ENCODE results near the gene INAFM1. TPM values are rescaled to one million over a fixed set of nuclear protein-coding genes. Genes with fewer than 3 reads are reported as not detected.

INAFM1 gene
- polyA plus RNA-seq, 1 of the 3 experiments (the other 2 are of a cell fraction), result 5.5 TPM

GRCh38 chr19:47306303-47306702, 31.6 kb downstream of the INAFM1 start:
- ChIA-PET POLR2A (no interaction called here), CTCF (interaction anchor here (0.6 to 2.5 kb wide), 9 partner anchors 10 to 225 kb away, joined by 3 to 19 read pairs (median 4); partner anchors contain the start of gene DHX34)
- TF ChIP-seq, protein P1, sequence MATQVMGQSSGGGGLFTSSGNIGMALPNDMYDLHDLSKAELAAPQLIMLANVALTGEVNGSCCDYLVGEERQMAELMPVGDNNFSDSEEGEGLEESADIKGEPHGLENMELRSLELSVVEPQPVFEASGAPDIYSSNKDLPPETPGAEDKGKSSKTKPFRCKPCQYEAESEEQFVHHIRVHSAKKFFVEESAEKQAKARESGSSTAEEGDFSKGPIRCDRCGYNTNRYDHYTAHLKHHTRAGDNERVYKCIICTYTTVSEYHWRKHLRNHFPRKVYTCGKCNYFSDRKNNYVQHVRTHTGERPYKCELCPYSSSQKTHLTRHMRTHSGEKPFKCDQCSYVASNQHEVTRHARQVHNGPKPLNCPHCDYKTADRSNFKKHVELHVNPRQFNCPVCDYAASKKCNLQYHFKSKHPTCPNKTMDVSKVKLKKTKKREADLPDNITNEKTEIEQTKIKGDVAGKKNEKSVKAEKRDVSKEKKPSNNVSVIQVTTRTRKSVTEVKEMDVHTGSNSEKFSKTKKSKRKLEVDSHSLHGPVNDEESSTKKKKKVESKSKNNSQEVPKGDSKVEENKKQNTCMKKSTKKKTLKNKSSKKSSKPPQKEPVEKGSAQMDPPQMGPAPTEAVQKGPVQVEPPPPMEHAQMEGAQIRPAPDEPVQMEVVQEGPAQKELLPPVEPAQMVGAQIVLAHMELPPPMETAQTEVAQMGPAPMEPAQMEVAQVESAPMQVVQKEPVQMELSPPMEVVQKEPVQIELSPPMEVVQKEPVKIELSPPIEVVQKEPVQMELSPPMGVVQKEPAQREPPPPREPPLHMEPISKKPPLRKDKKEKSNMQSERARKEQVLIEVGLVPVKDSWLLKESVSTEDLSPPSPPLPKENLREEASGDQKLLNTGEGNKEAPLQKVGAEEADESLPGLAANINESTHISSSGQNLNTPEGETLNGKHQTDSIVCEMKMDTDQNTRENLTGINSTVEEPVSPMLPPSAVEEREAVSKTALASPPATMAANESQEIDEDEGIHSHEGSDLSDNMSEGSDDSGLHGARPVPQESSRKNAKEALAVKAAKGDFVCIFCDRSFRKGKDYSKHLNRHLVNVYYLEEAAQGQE (IDR thresholded peaks at IDR 0.05; ENCODE audit: low read depth, low read length), result no peak
- no peak for TF ChIP-seq FOXJ3 (CRISPR knock-in tag; IDR thresholded peaks at IDR 0.05)
- no peak for TF ChIP-seq ZBTB33 (IDR thresholded peaks at IDR 0.05; ENCODE audit: borderline replicate concordance, low read depth)
- TF ChIP-seq SIN3A (IDR thresholded peaks at IDR 0.05; ENCODE audit: borderline replicate concordance, low read depth, low read length), result no peak
- TF ChIP-seq USF1 (IDR thresholded peaks at IDR 0.05; ENCODE audit: borderline replicate concordance, low read depth), result no peak
- no peak for TF ChIP-seq CTCF (IDR thresholded peaks at IDR 0.05)
- no peak for TF ChIP-seq JUND (IDR thresholded peaks at IDR 0.05)
- no peak for TF ChIP-seq RCOR1 (IDR thresholded peaks at IDR 0.05; ENCODE audit: low read length)
- no peak for TF ChIP-seq POLR2AphosphoS5 (IDR thresholded peaks at IDR 0.05; ENCODE audit: low read depth, low read length)
- TF ChIP-seq MEF2A (IDR thresholded peaks at IDR 0.05; ENCODE audit: borderline replicate concordance, low read depth), result no peak
- Histone ChIP-seq H3K9me2 (no peaks in the 10 kb centered on the region), H2AFZ (ENCODE audit: low read depth) (no peak overlapping the region), H3K79me2 (ENCODE audit: insufficient read depth) (no peaks in the 10 kb centered on the region), H3K27me3 (ENCODE audit: insufficient read depth) (peaks cover 22% of the 10 kb centered on the region), H3K9me3 (no peaks in the 10 kb centered on the region), H3F3A (replicated peaks; ENCODE audit: insufficient read depth) (peaks cover 10% of the 10 kb centered on the region), H3K9ac (no peak overlapping the region), H3K27ac (ENCODE audit: low read depth in 2 of 2, low read length in 1 of 2) (no peak overlapping the region), H3K36me3 (replicated peaks in 1 of 2; ENCODE audit: control insufficient read depth in 1 of 2, insufficient read depth in 2 of 2, low read length in 1 of 2) (no peaks in the 10 kb centered on the region), H4K20me1 (ENCODE audit: insufficient read depth) (no peaks in the 10 kb centered on the region), H3K4me1 (ENCODE audit: control insufficient read depth in 1 of 2, insufficient read depth in 2 of 2, low read depth in 1 of 2, low read length in 1 of 2) (peaks cover 0 to 4% of the 10 kb centered on the region in 2 experiments; a peak in 2 of 4 replicates), H3K4me3 (ENCODE audit: low read depth in 2 of 2, low read length in 1 of 2) (no peak overlapping the region), H3K4me2 (no peak overlapping the region)
- WGBS (ENCODE audit: low lambda C conversion rate), result 87% methylated on average over 3 of the region's 3 CpGs
- DNase-seq, result no peak
